ENCODE results near the gene DEXI.

DNA sequence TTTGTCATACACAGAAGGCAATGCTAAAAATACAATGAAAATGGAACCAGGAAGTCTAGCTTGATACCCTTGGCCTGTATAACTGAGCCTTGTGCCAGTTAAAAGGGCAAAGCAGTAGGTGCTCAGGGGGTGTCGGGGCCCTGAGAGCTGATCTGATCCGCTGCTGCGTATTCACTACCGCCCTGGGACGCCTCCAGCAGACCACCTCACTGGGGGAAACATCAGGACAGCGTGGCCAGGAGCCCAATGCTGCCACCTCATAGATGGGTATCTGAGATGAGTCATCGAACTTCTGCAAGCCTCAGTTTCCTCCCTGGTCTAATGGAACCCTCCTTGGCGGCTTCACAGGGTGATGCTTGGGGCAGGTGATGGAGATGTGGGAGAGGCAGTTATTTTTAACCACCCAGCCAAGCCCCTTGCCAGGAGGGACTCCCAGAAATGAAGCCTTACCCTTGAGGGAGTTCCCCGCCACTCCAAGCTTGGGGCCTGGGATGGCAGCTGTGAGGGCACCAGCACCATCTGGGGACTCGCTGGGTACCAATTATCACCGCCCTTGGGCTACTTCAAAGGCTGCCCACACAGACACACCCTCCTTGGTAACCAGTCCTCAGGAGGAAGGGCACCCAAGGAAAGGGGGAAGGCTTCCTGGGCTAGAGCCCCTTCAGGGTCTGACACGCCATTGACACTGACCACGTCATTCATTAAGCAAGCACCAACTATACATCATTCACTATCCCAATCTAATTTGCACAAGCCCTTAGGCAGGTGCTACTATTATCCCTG lies 7.8 kb downstream of the DEXI start:
- TF ChIP-seq GATA2 (IDR thresholded peaks at IDR 0.05; ENCODE audit: low read depth, low read length) (no peak), GATA3 (IDR thresholded peaks at IDR 0.05; ENCODE audit: low read depth, low read length) (no peak)

Measured in SH-SY5Y (cell line).